Lower lobe of right lung (tissue), 2 donors: ENCODE data around the gene FGF14. TPM values are rescaled to one million over a fixed set of nuclear protein-coding genes. Genes with fewer than 3 reads are reported as not detected.
A peak's percentile ranks its signal among the peaks of the same experiment; 100 is the strongest.

Source experiments
- ATAC-seq, 2 donors: fragments of 200-7000 bp; cut with Tn5 transposase; one replicate each; pipeline ENCODE4 v1.9.1; 2020 to 2022; ENCODE audit warnings: mild to moderate bottlenecking in 2 of 2, moderate library complexity in 2 of 2
- DNase-seq: peaks from one replicate; pipeline ENCODE4 v3.0.0-alpha.2; 2020
- H3K27ac ChIP-seq: fragments of 200-600 bp; one replicate; pipeline ENCODE4 v1.8.0; 2022
- H3K27me3 ChIP-seq: fragments of 200-600 bp; one replicate; pipeline ENCODE4 v1.8.0; 2022; ENCODE audit warnings: low read depth
- H3K36me3 ChIP-seq: fragments of 200-600 bp; one replicate; pipeline ENCODE4 v1.8.0; 2022; ENCODE audit warnings: mild to moderate bottlenecking
- H3K4me1 ChIP-seq: fragments of 200-600 bp; one replicate; pipeline ENCODE4 v1.8.0; 2022
- H3K4me3 ChIP-seq: fragments of 200-600 bp; one replicate; pipeline ENCODE4 v1.8.0; 2022; ENCODE audit warnings: mild to moderate bottlenecking
- H3K9me3 ChIP-seq: fragments of 200-600 bp; one replicate; pipeline ENCODE4 v1.8.0; 2022
- CTCF ChIP-seq: fragments of 200-600 bp; IDR thresholded peaks from one replicate; pipeline ENCODE4 v1.8.0; 2022; ENCODE audit warnings: antibody characterized with exemption, mild to moderate bottlenecking
- intact Hi-C: fragments of 100-400 bp; cut with DNase I; formaldehyde crosslinking; loops from one replicate; pipeline ENCODE4 v1.11.0; 2022
- total RNA-seq: library from RNA; stranded (reverse); fragmentation: NEBNext Ultra II Directional; extraction: Animal tissue kit (Norgen Biotek cat#: 25700); gene quantifications from one replicate; pipeline ENCODE4 v1.2.1, GENCODE V29; 2021
- donor health status: DM: no; HTN: yes; CAD: no; lungs with severe emphysema.

FGF14 gene
- total RNA-seq, 1 donor from 2014 or later: 5.0 TPM

DNA sequence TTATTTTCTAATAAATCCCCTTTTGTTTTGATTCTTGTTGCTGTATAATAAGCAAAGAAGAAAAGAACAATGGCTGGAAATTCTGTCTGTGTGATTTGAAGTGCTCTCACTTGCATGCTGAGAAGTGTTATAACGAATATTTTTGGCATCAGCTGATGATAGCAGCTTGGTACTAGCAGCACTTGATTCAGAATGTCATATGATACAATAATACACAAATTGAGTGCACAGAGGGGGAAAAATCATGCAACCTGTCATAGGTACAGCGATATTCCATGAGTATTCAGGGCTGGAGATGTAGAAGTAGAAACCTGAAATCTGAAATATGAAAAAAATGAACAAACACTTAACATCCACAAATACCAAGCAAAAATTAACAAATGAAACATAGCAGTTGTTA is 108.1 kb downstream of the FGF14 start:
- no peaks in the 10 kb centered on the region for H3K9me3 ChIP-seq
- peaks cover 9% of the 10 kb centered on the region for H3K4me1 ChIP-seq
- no peak overlapping the region for H3K4me3 ChIP-seq
- ATAC-seq: peak in 1 of 2 donors; percentile 45
- no peak for TF ChIP-seq CTCF
- no peaks in the 10 kb centered on the region for H3K27me3 ChIP-seq
- intact Hi-C loops: no loop called here
- no peak for DNase-seq
- H3K36me3 ChIP-seq: no peaks in the 10 kb centered on the region
- H3K27ac ChIP-seq: no peak overlapping the region

GRCh38 chr13:102291587-102292218 is 110.1 kb downstream of the FGF14 start:
- peaks cover 9% of the 10 kb centered on the region for H3K4me1 ChIP-seq
- no peaks in the 10 kb centered on the region for H3K27me3 ChIP-seq
- no peak for ATAC-seq
- H3K4me3 ChIP-seq: no peak overlapping the region
- H3K9me3 ChIP-seq: no peaks in the 10 kb centered on the region
- intact Hi-C loops: no loop called here
- no peak for DNase-seq
- TF ChIP-seq CTCF: no peak
- H3K27ac ChIP-seq: no peak overlapping the region
- no peaks in the 10 kb centered on the region for H3K36me3 ChIP-seq

DNA sequence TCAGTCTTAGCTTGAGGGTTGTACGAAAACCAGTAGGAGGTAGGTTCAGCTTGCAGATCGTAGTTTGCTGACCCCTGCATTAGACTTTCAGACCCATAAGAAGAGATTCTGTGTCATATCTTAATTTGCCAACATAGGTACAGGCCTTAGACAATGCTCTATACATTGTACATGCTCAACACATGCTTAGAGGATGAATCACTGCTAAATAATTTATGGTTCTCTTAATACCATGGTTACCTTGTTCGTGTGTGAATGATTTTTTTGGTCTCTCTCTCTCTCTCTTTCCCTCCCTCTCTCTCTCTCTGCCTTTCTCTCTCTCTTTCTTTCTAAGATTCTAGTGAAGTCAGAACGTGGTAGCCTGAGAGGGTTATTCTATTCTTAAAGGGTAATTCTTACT is 112.2 kb downstream of the FGF14 start:
- Histone ChIP-seq H3K27me3 (no peaks in the 10 kb centered on the region), H3K4me1 (peaks cover 9% of the 10 kb centered on the region), H3K27ac (no peak overlapping the region), H3K36me3 (no peaks in the 10 kb centered on the region), H3K9me3 (no peaks in the 10 kb centered on the region), H3K4me3 (no peak overlapping the region)
- DNase-seq (no peak), ATAC-seq (no peak)
- intact Hi-C loops: no loop called here
- TF ChIP-seq CTCF: no peak

GRCh38 chr13:102286326-102286725 is 115.5 kb downstream of the FGF14 start:
- intact Hi-C loops: no loop called here
- peak in 1 of 2 donors; percentile 67 for ATAC-seq
- no peak for TF ChIP-seq CTCF

DNA sequence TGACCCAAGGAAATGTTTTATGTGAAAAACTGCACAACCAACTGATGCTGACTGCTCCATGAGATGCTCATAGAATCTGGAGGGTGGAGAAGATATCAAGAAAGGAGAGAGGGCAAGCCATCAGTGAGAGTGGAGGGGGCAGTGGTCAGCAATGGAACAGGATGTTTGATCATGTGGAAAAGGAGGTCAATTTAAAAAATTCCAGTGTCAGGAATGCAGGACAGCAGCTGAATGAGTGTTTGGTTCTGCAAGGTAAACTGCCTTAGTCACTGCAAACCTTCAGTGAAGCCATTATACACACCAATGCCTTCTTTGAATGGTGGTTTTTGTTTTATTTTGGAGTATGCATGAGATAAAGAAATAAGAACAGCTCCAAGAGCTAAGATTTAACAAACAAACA is 121.5 kb downstream of the FGF14 start:
- H3K9me3 ChIP-seq: no peaks in the 10 kb centered on the region
- no peak overlapping the region for H3K27ac ChIP-seq
- H3K4me1 ChIP-seq: no peaks in the 10 kb centered on the region
- TF ChIP-seq CTCF: no peak
- intact Hi-C loops: no loop called here
- DNase-seq (no peak), ATAC-seq (no peak)
- no peaks in the 10 kb centered on the region for H3K36me3 ChIP-seq
- H3K4me3 ChIP-seq: no peak overlapping the region
- H3K27me3 ChIP-seq: no peaks in the 10 kb centered on the region

More at GRCh38 chr13:102286326-102286725, 115.5 kb downstream of the FGF14 start:
- Histone ChIP-seq H3K9me3 (no peaks in the 10 kb centered on the region), H3K36me3 (no peaks in the 10 kb centered on the region), H3K27me3 (no peaks in the 10 kb centered on the region), H3K4me1 (no peaks in the 10 kb centered on the region), H3K4me3 (no peak overlapping the region), H3K27ac (no peak overlapping the region)
- DNase-seq: no peak
